Endodermal cell (in vitro differentiated cells): Measurements from ENCODE around the gene MAGI3. TPM values are rescaled to one million over a fixed set of nuclear protein-coding genes. Genes with fewer than 3 reads are reported as not detected.
A peak's percentile ranks its signal among the peaks of the same experiment; 100 is the strongest.
"Not testable (repeated sequence)": the region's sequence is repeated elsewhere in the genome, so short reads cannot be mapped to it uniquely, and the experiment has no call there.

Experiments
- DNase-seq: peaks from one replicate; pipeline ENCODE4 v3.0.0-alpha.2; 2017
- H3K27ac ChIP-seq: 2 replicates; pipeline ENCODE4 v1.5.1; 2013; ENCODE audit warnings: mild to moderate bottlenecking, low read depth, low read length, moderate library complexity
- H3K27me3 ChIP-seq: 2 replicates; pipeline ENCODE4 v1.6.1; 2013; ENCODE audit warnings: mild to moderate bottlenecking, low read length, moderate library complexity; ENCODE audit not compliant: insufficient read depth, control insufficient read depth, poor library complexity, severe bottlenecking
- H3K36me3 ChIP-seq: 2 replicates; pipeline ENCODE4 v1.7.0; 2013; ENCODE audit warnings: mild to moderate bottlenecking, low read length, moderate library complexity; ENCODE audit not compliant: control insufficient read depth, insufficient read depth
- H3K4me1 ChIP-seq: one replicate; pipeline ENCODE4 v1.7.0; 2013; ENCODE audit warnings: low read length; ENCODE audit not compliant: control insufficient read depth, insufficient read depth
- H3K4me3 ChIP-seq: 2 replicates; pipeline ENCODE4 v1.5.1; 2013; ENCODE audit warnings: mild to moderate bottlenecking, low read length, moderate library complexity
- H3K9ac ChIP-seq: 2 replicates; pipeline ENCODE4 v1.6.1; 2013; ENCODE audit warnings: mild to moderate bottlenecking, low read length, moderate library complexity; ENCODE audit not compliant: poor library complexity, severe bottlenecking; ENCODE audit errors: extremely low read depth
- H3K9me3 ChIP-seq: 2 replicates; pipeline ENCODE4 v1.6.1; 2013; ENCODE audit warnings: mild to moderate bottlenecking, low read length, moderate library complexity; ENCODE audit not compliant: control insufficient read depth
- H3K27ac Mint-ChIP-seq: 2 replicates; pipeline ENCODE4 v1.8.0; 2020; ENCODE audit warnings: mixed read lengths
- H3K27me3 Mint-ChIP-seq: 2 replicates; pipeline ENCODE4 v1.8.0; 2021; ENCODE audit warnings: mild to moderate bottlenecking, mixed read lengths; ENCODE audit not compliant: insufficient read depth
- H3K36me3 Mint-ChIP-seq: 2 replicates; pipeline ENCODE4 v1.8.0; 2020; ENCODE audit warnings: low read depth, mixed read lengths
- H3K4me1 Mint-ChIP-seq: 2 replicates; pipeline ENCODE4 v1.8.0; 2020; ENCODE audit warnings: mixed read lengths
- H3K4me3 Mint-ChIP-seq: 2 replicates; pipeline ENCODE4 v1.8.0; 2020; ENCODE audit warnings: mild to moderate bottlenecking, moderate library complexity, mixed read lengths
- H3K9me3 Mint-ChIP-seq: 2 replicates; pipeline ENCODE4 v1.8.0; 2020; ENCODE audit warnings: mild to moderate bottlenecking, mixed read lengths
- CTCF ChIP-seq: fragments of 200-600 bp; sonication (generic); conservative IDR thresholded peaks from 2 replicates; pipeline ENCODE4 v1.5.0; 2021; ENCODE audit warnings: antibody characterized with exemption, mild to moderate bottlenecking
- WGBS, 2 experiments: methylation state at CpG; one replicate each; pipeline versions ENCODE4 v1.1.5 to v1.1.7; 2013; ENCODE audit warnings: missing lambda C conversion rate in 2 of 2, mixed read lengths in 1 of 2; ENCODE audit not compliant: insufficient coverage in 1 of 2, insufficient read length in 1 of 2; 5-methylcytosine and 5-hydroxymethylcytosine counted together
- total RNA-seq, 2 donors: library from RNA; stranded (reverse); fragmentation: NEBNext Ultra II Directional in 1 of 2; extraction: Animal tissue kit (Norgen Biotek cat#: 25700) in 1 of 2; gene quantifications; 2 replicates in 1 of 2; 3 replicates in 1 of 2; pipeline ENCODE4 v1.2.1, GENCODE V29; 2021

MAGI3 gene
- total RNA-seq, 2 donors from 2014 or later: 27.1 to 27.4 TPM

- 77% methylated on average over 3 of the region's 3 CpGs; no CpG with 5 or more reads in 1 of the 2 experiments for WGBS, 2 experiments
- Mint-ChIP-seq H3K36me3 (peaks cover 64% of the 10 kb centered on the region), H3K27me3 (no peaks in the 10 kb centered on the region), H3K27ac (peak overlapping the region; percentile 46), H3K4me3 (no peak overlapping the region), H3K4me1 (peaks cover 3% of the 10 kb centered on the region), H3K9me3 (no peaks in the 10 kb centered on the region)
- no peak for TF ChIP-seq CTCF
- peak; percentile 67 for DNase-seq
- H3K4me3 ChIP-seq: no peak overlapping the region
- no peaks in the 10 kb centered on the region for H3K4me1 ChIP-seq
- H3K9me3 ChIP-seq: peaks cover 22% of the 10 kb centered on the region
- no peak overlapping the region for H3K27ac ChIP-seq
- H3K9ac ChIP-seq: no peak overlapping the region
- H3K36me3 ChIP-seq: peaks cover 56% of the 10 kb centered on the region
- no peaks in the 10 kb centered on the region for H3K27me3 ChIP-seq
Observed at GRCh38 chr1:113701429-113701828, 311.1 kb downstream of the MAGI3 start.

- H3K9me3 ChIP-seq: peaks cover 42% of the 10 kb centered on the region
- H3K4me3 ChIP-seq: no peak overlapping the region
- DNase-seq: peak; percentile 54
- Mint-ChIP-seq H3K27me3 (no peaks in the 10 kb centered on the region), H3K27ac (peak overlapping the region; percentile 42), H3K4me1 (peaks cover 6% of the 10 kb centered on the region), H3K4me3 (no peak overlapping the region), H3K9me3 (peaks cover 33% of the 10 kb centered on the region), H3K36me3 (peaks cover 79% of the 10 kb centered on the region)
- TF ChIP-seq CTCF: peak; percentile 66
- H3K36me3 ChIP-seq: peaks cover 77% of the 10 kb centered on the region
- H3K4me1 ChIP-seq: peaks cover 3% of the 10 kb centered on the region
- no peak overlapping the region for H3K9ac ChIP-seq
- no peak overlapping the region for H3K27ac ChIP-seq
- WGBS, 2 experiments: 97% methylated on average over 3 of the region's 3 CpGs; no CpG with 5 or more reads in 1 of the 2 experiments
- H3K27me3 ChIP-seq: no peaks in the 10 kb centered on the region
Observed at GRCh38 chr1:113714606-113715269, 324.4 kb downstream of the MAGI3 start.

- not testable (repeated sequence) for H3K27ac ChIP-seq, H3K27ac Mint-ChIP-seq, H3K4me3 Mint-ChIP-seq, H3K4me1 Mint-ChIP-seq, DNase-seq, H3K27me3 ChIP-seq, H3K9ac ChIP-seq, H3K27me3 Mint-ChIP-seq, H3K4me1 ChIP-seq
- H3K36me3 Mint-ChIP-seq: peaks cover 81% of the 10 kb centered on the region
- peak overlapping the region; percentile 16 for H3K4me3 ChIP-seq
- H3K9me3 Mint-ChIP-seq: peaks cover 59% of the 10 kb centered on the region
- peaks cover 81% of the 10 kb centered on the region for H3K36me3 ChIP-seq
- H3K9me3 ChIP-seq: peaks cover 67% of the 10 kb centered on the region
- 89 to 100% methylated on average over 1 to 6 of the region's 6 CpGs for WGBS, 2 experiments
Observed at GRCh38 chr1:113717506-113717905, 327.2 kb downstream of the MAGI3 start.

GRCh38 chr1:113718621-113719020 is 328.3 kb downstream of the MAGI3 start:
- WGBS, 2 experiments: 95 to 97% methylated on average over 3 to 5 of the region's 5 CpGs
- peaks cover 67% of the 10 kb centered on the region for H3K9me3 ChIP-seq
- peaks cover 65% of the 10 kb centered on the region for H3K9me3 Mint-ChIP-seq

More at GRCh38 chr1:113718621-113719020, 328.3 kb downstream of the MAGI3 start:
- not testable (repeated sequence) for H3K27me3 Mint-ChIP-seq, H3K4me1 ChIP-seq, H3K4me3 Mint-ChIP-seq, DNase-seq, H3K4me1 Mint-ChIP-seq, H3K27ac ChIP-seq, H3K27ac Mint-ChIP-seq, H3K27me3 ChIP-seq, H3K9ac ChIP-seq
- Histone ChIP-seq H3K4me3 (peak overlapping the region; percentile 35), H3K36me3 (peaks cover 81% of the 10 kb centered on the region)
- H3K36me3 Mint-ChIP-seq: peaks cover 83% of the 10 kb centered on the region
